ENCODE data around the gene NTSR1. TPM values are rescaled to one million over a fixed set of nuclear protein-coding genes. Genes with fewer than 3 reads are reported as not detected.
A peak's percentile ranks its signal among the peaks of the same experiment; 100 is the strongest.

NTSR1 gene
- total and polyA plus RNA-seq, 2 of the 13 experiments (the other 11 are each of a cell fraction or from before 2014, with no cell fraction given) = 0.09 to 0.12 TPM

GRCh38 chr20:62755817-62756724, 47.4 kb downstream of the NTSR1 start (continued):
- TF ChIP-seq ZNF574 (CRISPR knock-in tag; IDR thresholded peaks at IDR 0.05) (no peak), PITX1 (CRISPR knock-in tag; IDR thresholded peaks at IDR 0.05) (no peak), HNRNPK (IDR thresholded peaks at IDR 0.05; ENCODE audit: low read depth, low read length, poor library complexity, severe bottlenecking) (peak; percentile 40), ZNF468 (CRISPR knock-in tag; IDR thresholded peaks at IDR 0.05) (no peak), ARNT2 (CRISPR knock-in tag; IDR thresholded peaks at IDR 0.05; ENCODE audit: low read depth) (no peak), ZNF777 (CRISPR knock-in tag; IDR thresholded peaks at IDR 0.05) (no peak), ZNF687 (CRISPR knock-in tag; IDR thresholded peaks at IDR 0.05) (peak; percentile 22; the same call in 1 of the 2 replicates), ETS1 (CRISPR knock-in tag; IDR thresholded peaks at IDR 0.05) (no peak)
